Left ventricle myocardium inferior (tissue), 1 donor: ENCODE measurements around the gene PXN. TPM values are rescaled to one million over a fixed set of nuclear protein-coding genes. Genes with fewer than 3 reads are reported as not detected.

Source experiments
- DNase-seq: peaks from one replicate; pipeline ENCODE4 v3.0.0-alpha.2; 2020
- H3K27ac ChIP-seq: fragments of 200-600 bp; replicated peaks from 2 replicates; pipeline ENCODE4 v1.8.0; 2021
- H3K27me3 ChIP-seq: fragments of 200-600 bp; 2 replicates; pipeline ENCODE4 v1.8.0; 2021; ENCODE audit warnings: low read depth
- H3K36me3 ChIP-seq: fragments of 200-600 bp; 2 replicates; pipeline ENCODE4 v1.8.0; 2021
- H3K4me1 ChIP-seq: fragments of 200-600 bp; 2 replicates; pipeline ENCODE4 v1.8.0; 2021
- H3K4me3 ChIP-seq: fragments of 200-600 bp; 2 replicates; pipeline ENCODE4 v1.8.0; 2021; ENCODE audit warnings: mild to moderate bottlenecking, moderate library complexity
- H3K9me3 ChIP-seq: fragments of 200-600 bp; replicated peaks from 2 replicates; pipeline ENCODE4 v1.8.0; 2021
- CTCF ChIP-seq: fragments of 200-600 bp; IDR thresholded peaks from 2 replicates; pipeline ENCODE4 v1.8.0; 2021; ENCODE audit warnings: antibody characterized with exemption, mild to moderate bottlenecking, borderline replicate concordance
- intact Hi-C: fragments of 100-400 bp; cut with micrococcal nuclease; formaldehyde crosslinking; loops from one replicate; pipeline ENCODE4 v1.11.0; 2022
- total RNA-seq: library from RNA; stranded (reverse); fragmentation: NEBNext Ultra II Directional; extraction: Animal tissue kit (Norgen Biotek cat#: 25700); gene quantifications from one replicate; pipeline ENCODE4 v1.2.1, GENCODE V29; 2021
- donor health status: DM: no; HTN: yes; CAD: no; lungs with severe emphysema.

PXN gene
- total RNA-seq, 1 donor from 2014 or later = 59.8 TPM

- intact Hi-C loops = no loop called here
- H3K4me3 ChIP-seq = peak overlapping the region; percentile 46
- DNase-seq = peak; percentile 44
These were observed 29.9 kb downstream of the PXN start for GRCh38 chr12:120235369-120236323.

GRCh38 chr12:120234643-120235368, 30.7 kb downstream of the PXN start:
- H3K27ac ChIP-seq = peak overlapping the region; percentile 96
- intact Hi-C loops = no loop called here
- TF ChIP-seq CTCF = peak; percentile 61

More at GRCh38 chr12:120235369-120236323, 29.9 kb downstream of the PXN start:
- peak overlapping the region; percentile 96 for H3K27ac ChIP-seq
- no peaks in the 10 kb centered on the region for H3K36me3 ChIP-seq
- no peaks in the 10 kb centered on the region for H3K27me3 ChIP-seq
- peaks cover 100% of the 10 kb centered on the region for H3K4me1 ChIP-seq
- peak; percentile 24 for TF ChIP-seq CTCF
- H3K9me3 ChIP-seq = no peaks in the 10 kb centered on the region

GRCh38 chr12:120231316-120232011, 34.1 kb downstream of the PXN start:
- peak overlapping the region; percentile 47 for H3K4me3 ChIP-seq
- H3K27me3 ChIP-seq = no peaks in the 10 kb centered on the region
- intact Hi-C loops = no loop called here
- no peaks in the 10 kb centered on the region for H3K9me3 ChIP-seq
- H3K36me3 ChIP-seq = peaks cover 3% of the 10 kb centered on the region
- peak overlapping the region; percentile 96 for H3K27ac ChIP-seq
- DNase-seq = peak; percentile 58
- TF ChIP-seq CTCF = peak; percentile 19
- H3K4me1 ChIP-seq = peaks cover 100% of the 10 kb centered on the region

More at GRCh38 chr12:120234643-120235368, 30.7 kb downstream of the PXN start:
- Histone ChIP-seq H3K9me3 (no peaks in the 10 kb centered on the region), H3K36me3 (no peaks in the 10 kb centered on the region), H3K4me1 (peaks cover 100% of the 10 kb centered on the region), H3K27me3 (no peaks in the 10 kb centered on the region), H3K4me3 (peak overlapping the region; percentile 46)
- peak; percentile 86 for DNase-seq

- H3K9me3 ChIP-seq = no peaks in the 10 kb centered on the region
- peak overlapping the region; percentile 96 for H3K27ac ChIP-seq
- no peak for TF ChIP-seq CTCF
- intact Hi-C loops = no loop called here
- H3K4me3 ChIP-seq = peak overlapping the region; percentile 47
- peaks cover 8% of the 10 kb centered on the region for H3K36me3 ChIP-seq
- no peak for DNase-seq
- peaks cover 100% of the 10 kb centered on the region for H3K4me1 ChIP-seq
- no peaks in the 10 kb centered on the region for H3K27me3 ChIP-seq
These were observed 34.6 kb downstream of the PXN start for GRCh38 chr12:120230974-120231315.

- H3K27ac ChIP-seq = peak overlapping the region; percentile 96
- TF ChIP-seq CTCF = no peak
- no peaks in the 10 kb centered on the region for H3K27me3 ChIP-seq
- H3K4me1 ChIP-seq = peaks cover 100% of the 10 kb centered on the region
- peak overlapping the region; percentile 47 for H3K4me3 ChIP-seq
- peak; percentile 74 for DNase-seq
- no peaks in the 10 kb centered on the region for H3K9me3 ChIP-seq
- peaks cover 11% of the 10 kb centered on the region for H3K36me3 ChIP-seq
- intact Hi-C loops = no loop called here
These were observed 35.1 kb downstream of the PXN start for GRCh38 chr12:120230326-120230973.
